Keratinocyte (primary cell): Measurements from ENCODE around the gene DDX39B.

Experiments used
- CTCF ChIP-seq, 3 experiments: IDR thresholded peaks in 1 of 3; conservative IDR thresholded peaks in 1 of 3; optimal IDR thresholded peaks in 1 of 3; 2 replicates in 2 of 3; 3 replicates in 1 of 3; pipeline versions ENCODE3 to v1.5.1; 2011; ENCODE audit warnings: low read length in 3 of 3, mild to moderate bottlenecking in 3 of 3, moderate library complexity in 2 of 3, control low read depth in 1 of 3, inconsistent platforms in 1 of 3; ENCODE audit not compliant: insufficient read depth in 2 of 3; ENCODE audit errors: extremely low read depth in 1 of 3
- EZH2 ChIP-seq: IDR thresholded peaks from one replicate; pipeline ENCODE4 v1.6.1; 2012; ENCODE audit warnings: inconsistent platforms, mild to moderate bottlenecking, low read length, moderate library complexity

GRCh38 chr6:31586599-31587281 is 44.9 kb upstream of the DDX39B start:
- no peak for TF ChIP-seq CTCF (optimal IDR thresholded peaks at IDR 0.05 in 1 of 3, IDR thresholded peaks at IDR 0.05 in 1 of 3, conservative IDR thresholded peaks at IDR 0.05 in 1 of 3; ENCODE audit: extremely low read depth in 1 of 3, insufficient read depth in 2 of 3, low read length in 3 of 3)
- no peak for TF ChIP-seq EZH2
